GM18505 (cell line): Measurements from ENCODE around the gene GALNT18.

Experiments used
- ATAC-seq: cut with Tn5 transposase; IDR thresholded peaks from one replicate; pipeline ENCODE4 v1.9.1; 2021; ENCODE audit not compliant: unreplicated experiment
- POLR2A ChIP-seq: IDR thresholded peaks from 4 replicates; pipeline ENCODE4 v1.6.1; 2011; ENCODE audit warnings: borderline replicate concordance; ENCODE audit not compliant: insufficient read depth, insufficient read length; ENCODE audit errors: extremely low read depth

GALNT18 gene

GRCh38 chr11:11292839-11293238 lies 329.0 kb downstream of the GALNT18 start:
- ATAC-seq, result no peak
- TF ChIP-seq POLR2A, result no peak

- no peak for TF ChIP-seq POLR2A
- no peak for ATAC-seq
Measured at GRCh38 chr11:11291041-11292015, 330.5 kb downstream of the GALNT18 start.

- TF ChIP-seq POLR2A, result no peak
- no peak for ATAC-seq
Measured at GRCh38 chr11:11290354-11290753, 331.5 kb downstream of the GALNT18 start.

- TF ChIP-seq POLR2A, result no peak
- ATAC-seq, result no peak
Measured at GRCh38 chr11:11289669-11290068, 332.1 kb downstream of the GALNT18 start.

- no peak for ATAC-seq
Measured at GRCh38 chr11:11288972-11289616, 332.7 kb downstream of the GALNT18 start.

GRCh38 chr11:11284481-11284880 lies 337.3 kb downstream of the GALNT18 start:
- TF ChIP-seq POLR2A, result no peak
- no peak for ATAC-seq

More at GRCh38 chr11:11288972-11289616, 332.7 kb downstream of the GALNT18 start:
- no peak for TF ChIP-seq POLR2A

- no peak for ATAC-seq
- no peak for TF ChIP-seq POLR2A
Measured at GRCh38 chr11:11281626-11282025, 340.2 kb downstream of the GALNT18 start.

- no peak for ATAC-seq
- no peak for TF ChIP-seq POLR2A
Measured at GRCh38 chr11:11280826-11281225, 341.0 kb downstream of the GALNT18 start.

GRCh38 chr11:11279956-11280689 lies 341.7 kb downstream of the GALNT18 start:
- no peak for TF ChIP-seq POLR2A
- ATAC-seq, result no peak

- no peak for TF ChIP-seq POLR2A
Measured at GRCh38 chr11:11272254-11272653, 349.6 kb downstream of the GALNT18 start.

GRCh38 chr11:11270236-11270775 lies 351.5 kb downstream of the GALNT18 start:
- no peak for TF ChIP-seq POLR2A
- no peak for ATAC-seq

More at GRCh38 chr11:11272254-11272653, 349.6 kb downstream of the GALNT18 start:
- no peak for ATAC-seq

- ATAC-seq, result no peak
- no peak for TF ChIP-seq POLR2A
Measured at GRCh38 chr11:11268706-11269105, 353.1 kb downstream of the GALNT18 start.

- ATAC-seq, result no peak
- TF ChIP-seq POLR2A, result no peak
Measured at GRCh38 chr11:11268119-11268518, 353.7 kb downstream of the GALNT18 start.
